Gastroesophageal sphincter (tissue), 3 donors: ENCODE measurements around the gene HOXB4.

ENCODE experiments used
- POLR2A ChIP-seq, 2 donors: fragments of 450-650 bp; IDR thresholded peaks; one replicate each; pipeline ENCODE4 v1.6.1; 2017; ENCODE audit warnings: antibody characterized with exemption in 2 of 2, mild to moderate bottlenecking in 2 of 2, moderate library complexity in 1 of 2
- TF ChIP-seq, protein P1 (sequence below), 4 experiments: fragments of 200-600 bp in 2 of 4; fragments of 450-650 bp in 2 of 4; sonication (generic) in 1 of 4; IDR thresholded peaks; one replicate each; pipeline ENCODE4 v1.5.1; 2017 to 2019; ENCODE audit warnings: antibody characterized with exemption in 4 of 4, mild to moderate bottlenecking in 2 of 4, moderate library complexity in 2 of 4

- no peak for TF ChIP-seq POLR2A (IDR thresholded peaks at IDR 0.05)
- TF ChIP-seq, protein P1, sequence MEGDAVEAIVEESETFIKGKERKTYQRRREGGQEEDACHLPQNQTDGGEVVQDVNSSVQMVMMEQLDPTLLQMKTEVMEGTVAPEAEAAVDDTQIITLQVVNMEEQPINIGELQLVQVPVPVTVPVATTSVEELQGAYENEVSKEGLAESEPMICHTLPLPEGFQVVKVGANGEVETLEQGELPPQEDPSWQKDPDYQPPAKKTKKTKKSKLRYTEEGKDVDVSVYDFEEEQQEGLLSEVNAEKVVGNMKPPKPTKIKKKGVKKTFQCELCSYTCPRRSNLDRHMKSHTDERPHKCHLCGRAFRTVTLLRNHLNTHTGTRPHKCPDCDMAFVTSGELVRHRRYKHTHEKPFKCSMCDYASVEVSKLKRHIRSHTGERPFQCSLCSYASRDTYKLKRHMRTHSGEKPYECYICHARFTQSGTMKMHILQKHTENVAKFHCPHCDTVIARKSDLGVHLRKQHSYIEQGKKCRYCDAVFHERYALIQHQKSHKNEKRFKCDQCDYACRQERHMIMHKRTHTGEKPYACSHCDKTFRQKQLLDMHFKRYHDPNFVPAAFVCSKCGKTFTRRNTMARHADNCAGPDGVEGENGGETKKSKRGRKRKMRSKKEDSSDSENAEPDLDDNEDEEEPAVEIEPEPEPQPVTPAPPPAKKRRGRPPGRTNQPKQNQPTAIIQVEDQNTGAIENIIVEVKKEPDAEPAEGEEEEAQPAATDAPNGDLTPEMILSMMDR (IDR thresholded peaks at IDR 0.05) = no peak
Measured at GRCh38 chr17:48588528-48588927, 10.4 kb upstream of the HOXB4 start.
